Endothelial cell of umbilical vein (primary cell): ENCODE data around the gene MFN2. TPM values are rescaled to one million over a fixed set of nuclear protein-coding genes. Genes with fewer than 3 reads are reported as not detected.

Experiments used
- BruUV-seq: library from RNA; stranded (reverse); fragments of 400-500 nt; replicated peaks from 2 replicates; lab custom pipeline; 2021; lab: Mats Ljungman, UMichigan
- CTCF ChIA-PET: fragments of 300-600, 350-600 bp; sonication (Branson Sonifier 250); formaldehyde crosslinking; loops from one replicate; lab custom pipeline; 2021; ENCODE audit warnings: antibody characterized with exemption, inconsistent platforms; lab: Charles Lee
- POLR2A ChIA-PET: fragments of 300-600, 350-600 bp; sonication (Branson Sonifier 250); formaldehyde crosslinking; loops from one replicate; lab custom pipeline; 2021; ENCODE audit warnings: antibody characterized with exemption, inconsistent platforms; lab: Charles Lee
- DNase-seq: peaks from one replicate; pipeline ENCODE4 v3.0.0-alpha.2; 2011; ENCODE audit warnings: low read depth, low spot score
- FAIRE-seq: peaks from 2 replicates; lab custom pipeline; 2011; peaks lifted over from hg19 to GRCh38; lab: Jason Lieb, UNC
- H2AFZ ChIP-seq: 2 replicates; pipeline ENCODE4 v1.6.0; 2012; ENCODE audit warnings: low read depth, low read length, control low read depth, inconsistent platforms
- H3K27ac ChIP-seq: 2 replicates; pipeline ENCODE4 v1.5.1; 2011; ENCODE audit warnings: low read depth, mild to moderate bottlenecking, control low read depth, low read length, moderate library complexity; ENCODE audit not compliant: insufficient read depth
- H3K27me3 ChIP-seq, 2 experiments: 2 replicates each; pipeline versions ENCODE4 v1.6.0 to v1.6.1; 2011; ENCODE audit warnings: low read length in 2 of 2, mixed read lengths in 1 of 2; ENCODE audit not compliant: control insufficient read depth in 2 of 2, insufficient read depth in 2 of 2
- H3K36me3 ChIP-seq, 2 experiments: 2 replicates in 1 of 2; 3 replicates in 1 of 2; pipeline ENCODE4 v1.5.1; 2011; ENCODE audit warnings: low read length in 2 of 2, mild to moderate bottlenecking in 1 of 2, moderate library complexity in 1 of 2; ENCODE audit not compliant: control insufficient read depth in 2 of 2, insufficient read depth in 2 of 2; ENCODE audit errors: extremely low read depth in 1 of 2
- H3K4me1 ChIP-seq: 3 replicates; pipeline ENCODE4 v1.5.1; 2011; ENCODE audit warnings: mild to moderate bottlenecking, low read length; ENCODE audit not compliant: control insufficient read depth, insufficient read depth; ENCODE audit errors: extremely low read depth
- H3K4me2 ChIP-seq: 2 replicates; pipeline ENCODE4 v1.6.1; 2011; ENCODE audit warnings: low read length, control low read depth, mixed read lengths; ENCODE audit not compliant: insufficient read depth
- H3K4me3 ChIP-seq, 3 experiments: fragments of 200-600 bp in 1 of 3; sonication (generic), shearing (Covaris generic) in 1 of 3; replicated peaks in 1 of 3; 2 replicates each; pipeline ENCODE4 v1.5.1; 2011 to 2016; ENCODE audit warnings: control low read depth in 3 of 3, low read length in 3 of 3, mild to moderate bottlenecking in 2 of 3, inconsistent platforms in 1 of 3, low read depth in 1 of 3, moderate library complexity in 1 of 3; ENCODE audit not compliant: insufficient read depth in 1 of 3
- H3K79me2 ChIP-seq: 2 replicates; pipeline ENCODE4 v1.6.0; 2012; ENCODE audit warnings: low read length, inconsistent platforms; ENCODE audit not compliant: control insufficient read depth, insufficient read depth
- H3K9ac ChIP-seq: replicated peaks from 2 replicates; pipeline ENCODE3; 2011; ENCODE audit warnings: low read length, control low read depth; ENCODE audit not compliant: insufficient read depth; ENCODE audit errors: extremely low read depth
- H3K9me1 ChIP-seq: replicated peaks from 3 replicates; pipeline ENCODE4 v1.6.0; 2011; ENCODE audit warnings: mild to moderate bottlenecking, low read length; ENCODE audit not compliant: control insufficient read depth, insufficient read depth; ENCODE audit errors: extremely low read depth
- H3K9me3 ChIP-seq: replicated peaks from 2 replicates; pipeline ENCODE4 v1.5.1; 2012; ENCODE audit warnings: low read length, inconsistent platforms; ENCODE audit not compliant: control insufficient read depth, insufficient read depth
- H4K20me1 ChIP-seq: replicated peaks from 2 replicates; pipeline ENCODE3; 2011; ENCODE audit warnings: mild to moderate bottlenecking, low read length; ENCODE audit not compliant: control insufficient read depth, insufficient read depth; ENCODE audit errors: extremely low read depth
- CTCF ChIP-seq, 2 donors: IDR thresholded peaks; 1 replicate in 1 of 2; 2 replicates in 1 of 2; pipeline ENCODE4 v1.5.1; 2011; ENCODE audit warnings: low read length in 2 of 2, mild to moderate bottlenecking in 2 of 2, moderate library complexity in 2 of 2, control low read depth in 1 of 2, inconsistent platforms in 1 of 2, low read depth in 1 of 2; ENCODE audit not compliant: insufficient read depth in 1 of 2; ENCODE audit errors: extremely low read depth in 1 of 2
- EZH2 ChIP-seq: IDR thresholded peaks from 2 replicates; pipeline ENCODE4 v1.6.1; 2012; ENCODE audit warnings: borderline replicate concordance, low read depth, mild to moderate bottlenecking, moderate library complexity, low read length, inconsistent platforms; ENCODE audit not compliant: severe bottlenecking
- FOS ChIP-seq: IDR thresholded peaks from 2 replicates; pipeline ENCODE4 v1.6.1; 2011; ENCODE audit warnings: mild to moderate bottlenecking, low read length, moderate library complexity, borderline replicate concordance; ENCODE audit not compliant: insufficient read depth
- GATA2 ChIP-seq: IDR thresholded peaks from 2 replicates; pipeline ENCODE4 v1.7.0; 2011; ENCODE audit warnings: low read depth, mild to moderate bottlenecking, moderate library complexity, mixed read lengths, low read length; ENCODE audit not compliant: insufficient read length, insufficient read depth
- JUN ChIP-seq: IDR thresholded peaks from 2 replicates; pipeline ENCODE4 v1.6.1; 2011; ENCODE audit warnings: borderline replicate concordance, low read depth; ENCODE audit not compliant: insufficient read length, insufficient read depth
- MAX ChIP-seq: IDR thresholded peaks from 2 replicates; pipeline ENCODE4 v1.6.1; 2011; ENCODE audit not compliant: insufficient read depth, insufficient read length
- MYC ChIP-seq: IDR thresholded peaks from one replicate; pipeline ENCODE4 v1.6.1; 2011; ENCODE audit warnings: mild to moderate bottlenecking, low read depth, low read length
- POLR2A ChIP-seq: IDR thresholded peaks from 2 replicates; pipeline ENCODE4 v1.6.1; 2012; ENCODE audit warnings: low read depth, mild to moderate bottlenecking, control low read depth, low read length
- POLR2AphosphoS5 ChIP-seq: IDR thresholded peaks from 2 replicates; pipeline ENCODE4 v1.6.1; 2012; ENCODE audit warnings: low read depth, mild to moderate bottlenecking, control low read depth, low read length, moderate library complexity; ENCODE audit not compliant: insufficient read depth
- dilution Hi-C: fragments of 300-500 bp; cut with MboI; formaldehyde crosslinking; loops from one replicate; pipeline ENCODE4 v1.15.0; 2019; ENCODE audit warnings: low sequenced_read_pairs; ENCODE audit not compliant: extremely low pct_ligation_motif_present
- intact Hi-C: fragments of 100-400 bp; cut with micrococcal nuclease; formaldehyde crosslinking; loops from one replicate; pipeline ENCODE4 v1.10.0; 2022
- polyA plus RNA-seq, 4 experiments: library from polyadenylated mRNA; depleted of rRNA in 3 of 4; stranded (reverse) in 3 of 4; unstranded in 1 of 4; fragments of >200 nt; gene quantifications; 2 replicates each; pipeline versions ENCODE4 v1.2.1 to v1.2.3, GENCODE V29; 2011 to 2012; ENCODE audit warnings: missing spikeins in 1 of 4
- total RNA-seq: library from RNA; stranded (reverse); gene quantifications from 2 replicates; pipeline ENCODE4 v1.2.3, GENCODE V29; 2021

Gene MFN2
- total and polyA plus RNA-seq, 2 donors (not counting 3 experiments of a cell fraction or from before 2014, with no cell fraction given) = 51.4 to 82.4 TPM

GRCh38 chr1:11977625-11978024, 2.6 kb upstream of the MFN2 start:
- BruUV-seq = no TSS peak

More at GRCh38 chr1:11977625-11978024, 2.6 kb upstream of the MFN2 start:
- Histone ChIP-seq H3K4me3 (no peak overlapping the region), H3K4me1 (peaks cover 16% of the 10 kb centered on the region), H3K4me2 (no peak overlapping the region), H3K27me3 (no peaks in the 10 kb centered on the region), H2AFZ (no peak overlapping the region), H3K36me3 (peaks cover 4 to 24% of the 10 kb centered on the region in 2 experiments), H4K20me1 (no peaks in the 10 kb centered on the region), H3K9ac (no peak overlapping the region), H3K79me2 (peaks cover 22% of the 10 kb centered on the region), H3K27ac (no peak overlapping the region), H3K9me3 (no peaks in the 10 kb centered on the region), H3K9me1 (no peaks in the 10 kb centered on the region)
- FAIRE-seq (no peak), DNase-seq (no peak)
- POLR2A ChIA-PET = no interaction called here
- no peak for TF ChIP-seq POLR2AphosphoS5
- TF ChIP-seq CTCF (IDR thresholded peaks at IDR 0.05; ENCODE audit: extremely low read depth in 1 of 2, insufficient read depth in 1 of 2, low read depth in 1 of 2, low read length in 2 of 2) = no peak
- TF ChIP-seq EZH2 = no peak
- no peak for TF ChIP-seq GATA2
- no peak for TF ChIP-seq FOS
- TF ChIP-seq MYC = no peak
- no peak for TF ChIP-seq MAX
- no peak for TF ChIP-seq JUN
- TF ChIP-seq POLR2A = no peak
- intact Hi-C loops (no loop called here), dilution Hi-C loops (no loop called here)
- CTCF ChIA-PET = no interaction called here
